ENCODE measurements around the gene MBTPS1. TPM values are rescaled to one million over a fixed set of nuclear protein-coding genes. Genes with fewer than 3 reads are reported as not detected.

The MBTPS1 gene
- total and polyA plus RNA-seq, 9 of the 15 experiments (the other 6 are each of a cell fraction or from before 2014, with no cell fraction given): 2.8 to 57.6 (median 43.8) TPM

DNA sequence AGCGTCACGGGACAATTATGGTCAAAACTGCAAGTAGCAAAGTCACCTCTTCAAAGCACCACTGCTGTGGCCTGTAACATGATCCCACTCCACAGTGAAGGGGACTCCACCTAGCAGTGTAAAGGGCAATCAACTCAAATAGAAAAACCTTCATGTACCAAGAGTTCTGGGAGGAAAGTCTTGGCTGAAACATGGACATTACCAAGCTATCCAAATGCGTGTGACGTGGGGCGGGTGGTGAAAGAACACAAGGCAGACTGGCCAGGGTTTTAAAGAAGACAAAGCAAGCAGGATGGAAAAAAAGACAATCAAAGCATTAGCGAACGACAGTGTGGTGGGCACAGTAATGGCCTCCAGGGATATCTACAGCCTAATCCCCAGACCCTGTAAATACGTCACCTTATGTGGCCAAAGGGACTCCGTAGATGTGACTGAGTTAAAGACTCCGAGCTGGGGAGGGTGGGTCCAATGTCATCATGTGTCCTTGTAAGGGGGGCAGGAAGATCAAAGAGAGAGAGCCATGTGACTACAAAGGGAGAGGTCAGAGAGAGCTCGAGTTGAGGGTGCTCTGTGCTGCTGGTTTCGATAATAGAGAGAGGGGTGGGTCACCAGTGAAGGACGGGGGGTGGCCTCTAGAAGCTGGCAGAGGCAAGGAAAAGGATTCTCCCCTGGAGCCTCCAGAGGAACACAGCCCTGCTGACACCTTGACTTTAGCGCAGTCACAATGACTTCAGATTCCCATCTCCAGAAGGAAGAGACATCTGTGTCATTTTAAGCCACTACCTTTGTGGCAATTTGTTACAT is 22.3 kb upstream of the MBTPS1 start (continued):
- TF ChIP-seq MECOM (CRISPR knock-in tag; IDR thresholded peaks at IDR 0.05) (no peak), ZNF165 (CRISPR knock-in tag; IDR thresholded peaks at IDR 0.05; ENCODE audit: borderline replicate concordance) (no peak), ARID3B (CRISPR knock-in tag; IDR thresholded peaks at IDR 0.05; ENCODE audit: borderline replicate concordance) (no peak), HBP1 (CRISPR knock-in tag; IDR thresholded peaks at IDR 0.05) (peak; percentile 40), PRMT5 (CRISPR knock-in tag; IDR thresholded peaks at IDR 0.05) (no peak), LEF1 (IDR thresholded peaks at IDR 0.05) (peak; percentile 98), MCM7 (IDR thresholded peaks at IDR 0.05) (no peak), GATAD2A (IDR thresholded peaks at IDR 0.05) (no peak; the same call in 1 of the 2 replicates), MAFG (tag; conservative IDR thresholded peaks at IDR 0.05) (peak; percentile 78), TAF1 (IDR thresholded peaks at IDR 0.05; ENCODE audit: control insufficient read depth, extremely low read depth, insufficient read depth, low read length, severe bottlenecking) (peak; percentile 45), DDX20 (tag; IDR thresholded peaks at IDR 0.05; ENCODE audit: low read depth) (no peak; the same call in 1 of the 2 replicates), TBL1XR1 (IDR thresholded peaks at IDR 0.05; ENCODE audit: low read length in 2 of 2) (peak; percentile 35 to 58; a peak in 1 of 4 replicates), HSF4 (CRISPR knock-in tag; IDR thresholded peaks at IDR 0.05; ENCODE audit: borderline replicate concordance) (no peak), TARDBP (IDR thresholded peaks at IDR 0.05) (no peak), ZBTB5 (IDR thresholded peaks at IDR 0.05) (no peak), NR3C1 (CRISPR knock-in tag; IDR thresholded peaks at IDR 0.05) (no peak), GTF2E2 (tag; IDR thresholded peaks at IDR 0.05) (peak; percentile 95)
- TF ChIP-seq, protein P1, sequence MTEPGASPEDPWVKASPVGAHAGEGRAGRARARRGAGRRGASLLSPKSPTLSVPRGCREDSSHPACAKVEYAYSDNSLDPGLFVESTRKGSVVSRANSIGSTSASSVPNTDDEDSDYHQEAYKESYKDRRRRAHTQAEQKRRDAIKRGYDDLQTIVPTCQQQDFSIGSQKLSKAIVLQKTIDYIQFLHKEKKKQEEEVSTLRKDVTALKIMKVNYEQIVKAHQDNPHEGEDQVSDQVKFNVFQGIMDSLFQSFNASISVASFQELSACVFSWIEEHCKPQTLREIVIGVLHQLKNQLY (CRISPR knock-in tag; conservative IDR thresholded peaks at IDR 0.05): no peak
- TF ChIP-seq, protein P2, sequence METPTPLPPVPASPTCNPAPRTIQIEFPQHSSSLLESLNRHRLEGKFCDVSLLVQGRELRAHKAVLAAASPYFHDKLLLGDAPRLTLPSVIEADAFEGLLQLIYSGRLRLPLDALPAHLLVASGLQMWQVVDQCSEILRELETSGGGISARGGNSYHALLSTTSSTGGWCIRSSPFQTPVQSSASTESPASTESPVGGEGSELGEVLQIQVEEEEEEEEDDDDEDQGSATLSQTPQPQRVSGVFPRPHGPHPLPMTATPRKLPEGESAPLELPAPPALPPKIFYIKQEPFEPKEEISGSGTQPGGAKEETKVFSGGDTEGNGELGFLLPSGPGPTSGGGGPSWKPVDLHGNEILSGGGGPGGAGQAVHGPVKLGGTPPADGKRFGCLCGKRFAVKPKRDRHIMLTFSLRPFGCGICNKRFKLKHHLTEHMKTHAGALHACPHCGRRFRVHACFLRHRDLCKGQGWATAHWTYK (CRISPR knock-in tag; IDR thresholded peaks at IDR 0.05): peak; percentile 71
- TF ChIP-seq, protein P3, sequence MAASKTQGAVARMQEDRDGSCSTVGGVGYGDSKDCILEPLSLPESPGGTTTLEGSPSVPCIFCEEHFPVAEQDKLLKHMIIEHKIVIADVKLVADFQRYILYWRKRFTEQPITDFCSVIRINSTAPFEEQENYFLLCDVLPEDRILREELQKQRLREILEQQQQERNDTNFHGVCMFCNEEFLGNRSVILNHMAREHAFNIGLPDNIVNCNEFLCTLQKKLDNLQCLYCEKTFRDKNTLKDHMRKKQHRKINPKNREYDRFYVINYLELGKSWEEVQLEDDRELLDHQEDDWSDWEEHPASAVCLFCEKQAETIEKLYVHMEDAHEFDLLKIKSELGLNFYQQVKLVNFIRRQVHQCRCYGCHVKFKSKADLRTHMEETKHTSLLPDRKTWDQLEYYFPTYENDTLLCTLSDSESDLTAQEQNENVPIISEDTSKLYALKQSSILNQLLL (CRISPR knock-in tag; IDR thresholded peaks at IDR 0.05; ENCODE audit: borderline replicate concordance): no peak
